Measurements from ENCODE around the gene SYPL1. TPM values are rescaled to one million over a fixed set of nuclear protein-coding genes. Genes with fewer than 3 reads are reported as not detected.

SYPL1 gene
- total and polyA plus RNA-seq, 2 experiments from 2014 or later: 94.2 to 110 TPM

DNA sequence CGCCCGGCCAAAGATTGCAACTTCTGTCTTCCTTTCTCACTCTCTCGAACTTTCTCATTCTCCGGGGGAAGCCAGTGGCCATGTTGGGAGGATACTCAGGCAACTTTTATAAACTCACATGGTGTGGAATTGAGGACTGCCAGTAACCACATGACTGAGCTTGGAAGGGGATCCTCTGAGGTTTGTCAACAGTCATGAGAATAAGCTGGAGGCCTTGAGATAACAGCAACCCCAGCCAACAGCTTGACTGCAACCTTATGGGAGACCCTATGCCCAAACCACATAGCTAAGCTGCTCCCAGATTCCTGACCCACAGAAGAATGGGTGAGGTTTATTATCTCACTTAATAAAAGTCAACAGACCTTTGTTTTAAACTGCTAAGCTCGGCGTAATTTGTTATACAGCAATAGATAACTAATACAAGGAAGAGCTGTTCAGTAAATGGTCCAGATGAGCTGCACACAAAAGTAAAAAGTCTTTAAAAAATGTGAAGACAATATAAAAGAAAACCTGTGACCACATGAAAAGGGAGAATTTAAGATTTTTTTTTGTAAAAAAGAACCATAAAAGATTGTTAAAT is 9.6 kb downstream of the SYPL1 start:
- no peak for DNase-seq (ENCODE audit: low spot score)
- Histone ChIP-seq H3K36me3 (replicated peaks; ENCODE audit: insufficient read depth, low read depth) (no peaks in the 10 kb centered on the region), H2AFZ (no peak overlapping the region), H3K4me2 (no peak overlapping the region), H3K4me3 (no peak overlapping the region), H3K4me1 (ENCODE audit: insufficient read depth) (no peaks in the 10 kb centered on the region), H4K20me1 (ENCODE audit: insufficient read depth, poor library complexity, severe bottlenecking) (peaks cover 64% of the 10 kb centered on the region), H3K9me3 (ENCODE audit: low read depth) (no peaks in the 10 kb centered on the region), H3K9me2 (replicated peaks; ENCODE audit: insufficient read depth) (no peaks in the 10 kb centered on the region), H3K27ac (no peak overlapping the region), H3K27me3 (no peaks in the 10 kb centered on the region), H3K79me2 (peaks cover 100% of the 10 kb centered on the region)
- WGBS (ENCODE audit: low lambda C conversion rate, missing lambda C conversion rate): 78% methylated on average over 6 of the region's 6 CpGs
- TF ChIP-seq EZH2phosphoT487 (IDR thresholded peaks at IDR 0.05; ENCODE audit: low read depth, severe bottlenecking, unreplicated experiment): no peak
- no peak for TF ChIP-seq EZH2 (IDR thresholded peaks at IDR 0.05; ENCODE audit: borderline replicate concordance)
- TF ChIP-seq, protein P1, sequence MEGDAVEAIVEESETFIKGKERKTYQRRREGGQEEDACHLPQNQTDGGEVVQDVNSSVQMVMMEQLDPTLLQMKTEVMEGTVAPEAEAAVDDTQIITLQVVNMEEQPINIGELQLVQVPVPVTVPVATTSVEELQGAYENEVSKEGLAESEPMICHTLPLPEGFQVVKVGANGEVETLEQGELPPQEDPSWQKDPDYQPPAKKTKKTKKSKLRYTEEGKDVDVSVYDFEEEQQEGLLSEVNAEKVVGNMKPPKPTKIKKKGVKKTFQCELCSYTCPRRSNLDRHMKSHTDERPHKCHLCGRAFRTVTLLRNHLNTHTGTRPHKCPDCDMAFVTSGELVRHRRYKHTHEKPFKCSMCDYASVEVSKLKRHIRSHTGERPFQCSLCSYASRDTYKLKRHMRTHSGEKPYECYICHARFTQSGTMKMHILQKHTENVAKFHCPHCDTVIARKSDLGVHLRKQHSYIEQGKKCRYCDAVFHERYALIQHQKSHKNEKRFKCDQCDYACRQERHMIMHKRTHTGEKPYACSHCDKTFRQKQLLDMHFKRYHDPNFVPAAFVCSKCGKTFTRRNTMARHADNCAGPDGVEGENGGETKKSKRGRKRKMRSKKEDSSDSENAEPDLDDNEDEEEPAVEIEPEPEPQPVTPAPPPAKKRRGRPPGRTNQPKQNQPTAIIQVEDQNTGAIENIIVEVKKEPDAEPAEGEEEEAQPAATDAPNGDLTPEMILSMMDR (IDR thresholded peaks at IDR 0.05; ENCODE audit: poor library complexity): no peak

- Histone ChIP-seq H3K27ac (no peak overlapping the region), H3K79me2 (peaks cover 93% of the 10 kb centered on the region), H3K9me3 (ENCODE audit: low read depth) (no peaks in the 10 kb centered on the region), H3K27me3 (no peaks in the 10 kb centered on the region), H3K36me3 (replicated peaks; ENCODE audit: insufficient read depth, low read depth) (no peaks in the 10 kb centered on the region), H3K4me2 (no peak overlapping the region), H3K4me1 (ENCODE audit: insufficient read depth) (no peaks in the 10 kb centered on the region), H4K20me1 (ENCODE audit: insufficient read depth, poor library complexity, severe bottlenecking) (peaks cover 64% of the 10 kb centered on the region), H3K9me2 (replicated peaks; ENCODE audit: insufficient read depth) (no peaks in the 10 kb centered on the region), H3K4me3 (no peak overlapping the region), H2AFZ (no peak overlapping the region)
- TF ChIP-seq EZH2 (IDR thresholded peaks at IDR 0.05; ENCODE audit: borderline replicate concordance) (no peak), EZH2phosphoT487 (IDR thresholded peaks at IDR 0.05; ENCODE audit: low read depth, severe bottlenecking, unreplicated experiment) (no peak)
- TF ChIP-seq, protein P1 (IDR thresholded peaks at IDR 0.05; ENCODE audit: poor library complexity): no peak
- WGBS (ENCODE audit: low lambda C conversion rate, missing lambda C conversion rate): 91% methylated on average over 3 of the region's 3 CpGs
- DNase-seq (ENCODE audit: low spot score): no peak
Measured at GRCh38 chr7:106101726-106102125, 10.4 kb downstream of the SYPL1 start.

- Histone ChIP-seq H3K27me3 (no peaks in the 10 kb centered on the region), H4K20me1 (ENCODE audit: insufficient read depth, poor library complexity, severe bottlenecking) (peaks cover 61% of the 10 kb centered on the region), H3K36me3 (replicated peaks; ENCODE audit: insufficient read depth, low read depth) (no peaks in the 10 kb centered on the region), H3K4me1 (ENCODE audit: insufficient read depth) (no peaks in the 10 kb centered on the region), H3K9me3 (ENCODE audit: low read depth) (no peaks in the 10 kb centered on the region), H3K4me3 (no peak overlapping the region), H3K79me2 (peaks cover 87% of the 10 kb centered on the region), H3K4me2 (no peak overlapping the region), H3K9me2 (replicated peaks; ENCODE audit: insufficient read depth) (no peaks in the 10 kb centered on the region), H3K27ac (no peak overlapping the region), H2AFZ (no peak overlapping the region)
- no peak for DNase-seq (ENCODE audit: low spot score)
- 86% methylated on average over 5 of the region's 5 CpGs for WGBS (ENCODE audit: low lambda C conversion rate, missing lambda C conversion rate)
- TF ChIP-seq, protein P1 (IDR thresholded peaks at IDR 0.05; ENCODE audit: poor library complexity): no peak
- TF ChIP-seq EZH2phosphoT487 (IDR thresholded peaks at IDR 0.05; ENCODE audit: low read depth, severe bottlenecking, unreplicated experiment): no peak
- TF ChIP-seq EZH2 (IDR thresholded peaks at IDR 0.05; ENCODE audit: borderline replicate concordance): no peak
Measured at GRCh38 chr7:106100863-106101629, 11.1 kb downstream of the SYPL1 start.

Data from hepatocyte (in vitro differentiated cells).